GM19324 (cell line): ENCODE measurements around the gene COL6A1.

Experiments used
- ATAC-seq: cut with Tn5 transposase; IDR thresholded peaks from one replicate; pipeline ENCODE4 v1.9.1; 2021; ENCODE audit warnings: mild to moderate bottlenecking, moderate library complexity; ENCODE audit not compliant: unreplicated experiment, low FRiP score

COL6A1 gene

DNA sequence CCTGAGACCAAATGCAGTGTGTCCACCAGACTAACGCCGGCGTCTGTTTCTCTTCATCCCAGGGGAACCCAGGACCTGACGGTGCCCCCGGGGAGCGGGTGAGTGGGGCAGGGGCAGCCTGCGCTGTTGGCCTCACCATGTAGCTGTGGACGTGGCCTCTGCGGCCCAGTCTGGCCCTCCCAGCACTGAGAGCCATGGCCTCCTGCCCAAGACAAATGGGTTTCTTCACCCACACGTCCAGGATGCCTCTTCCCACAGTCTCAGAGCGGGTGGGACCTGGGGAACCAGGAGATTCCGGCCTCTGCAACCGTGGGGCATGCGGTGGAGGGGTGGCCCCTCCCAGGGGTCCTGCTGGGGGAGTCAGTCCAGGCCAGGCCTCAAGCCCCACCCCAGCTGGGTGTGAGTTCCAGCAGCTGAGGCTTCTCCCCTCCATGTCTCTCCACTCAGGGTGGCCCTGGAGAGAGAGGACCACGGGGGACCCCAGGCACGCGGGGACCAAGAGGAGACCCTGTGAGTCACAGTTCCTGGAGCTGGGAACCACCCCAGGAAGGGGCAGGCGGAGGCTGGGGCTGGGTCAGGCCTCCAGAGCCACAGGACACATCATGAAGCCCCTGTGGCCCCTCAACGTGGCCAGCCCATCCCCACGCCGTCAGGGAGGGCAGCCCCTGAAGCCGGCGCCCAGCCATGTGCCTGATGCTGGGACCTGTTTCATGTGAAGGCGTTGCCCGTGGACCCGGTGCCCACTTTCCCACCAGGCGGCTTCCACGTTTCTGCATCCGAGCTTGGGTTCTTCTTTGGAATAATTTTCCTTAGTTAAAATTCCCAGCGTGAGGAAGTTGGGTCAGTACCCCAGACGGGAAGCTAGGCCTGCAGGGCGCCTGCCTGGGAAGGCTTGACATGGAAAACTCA is 11.0 kb downstream of the COL6A1 start:
- ATAC-seq, result no peak

DNA sequence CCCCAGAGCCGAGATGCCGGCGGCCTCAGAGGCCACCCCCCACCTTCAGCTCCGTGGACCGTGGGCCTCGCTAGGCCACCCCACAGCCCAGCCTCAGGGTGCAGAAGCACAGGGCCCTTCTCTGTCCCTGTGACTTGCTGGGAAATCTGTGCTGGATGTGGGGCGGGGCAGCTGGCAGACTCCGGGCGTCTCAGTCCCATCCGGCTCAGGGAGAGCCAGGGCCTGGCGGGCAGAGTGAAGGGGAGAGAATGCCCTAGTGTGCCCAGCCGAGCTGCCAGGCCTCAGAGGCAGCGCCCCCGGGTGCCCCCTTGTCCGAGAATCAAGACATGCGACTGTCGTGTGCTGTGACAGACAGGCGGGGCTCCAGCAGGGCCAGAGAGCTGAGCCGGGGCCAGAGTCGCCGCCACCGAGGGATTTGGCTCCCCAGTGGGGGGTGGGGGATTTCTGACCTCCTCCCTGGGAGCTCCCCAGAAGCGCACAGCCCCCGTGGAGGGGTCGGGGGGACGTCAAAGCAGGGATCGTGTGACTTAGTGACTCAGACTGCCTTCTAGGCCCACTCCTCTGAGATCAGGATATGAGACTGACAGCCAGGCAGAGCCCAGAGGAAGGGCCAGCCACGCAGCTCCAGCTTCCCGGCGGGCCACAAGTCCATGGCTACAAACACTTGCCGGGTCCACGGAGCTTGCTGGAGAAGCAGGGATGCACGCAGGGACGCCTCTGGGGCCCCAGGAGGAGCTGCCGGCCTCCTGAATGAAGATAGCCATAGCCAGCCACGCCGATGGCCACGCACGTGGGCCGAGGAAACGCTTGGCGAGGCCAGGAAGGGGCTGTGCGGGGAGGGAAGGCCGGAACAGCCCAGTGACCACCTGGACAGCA is 11.9 kb downstream of the COL6A1 start:
- ATAC-seq, result no peak

DNA sequence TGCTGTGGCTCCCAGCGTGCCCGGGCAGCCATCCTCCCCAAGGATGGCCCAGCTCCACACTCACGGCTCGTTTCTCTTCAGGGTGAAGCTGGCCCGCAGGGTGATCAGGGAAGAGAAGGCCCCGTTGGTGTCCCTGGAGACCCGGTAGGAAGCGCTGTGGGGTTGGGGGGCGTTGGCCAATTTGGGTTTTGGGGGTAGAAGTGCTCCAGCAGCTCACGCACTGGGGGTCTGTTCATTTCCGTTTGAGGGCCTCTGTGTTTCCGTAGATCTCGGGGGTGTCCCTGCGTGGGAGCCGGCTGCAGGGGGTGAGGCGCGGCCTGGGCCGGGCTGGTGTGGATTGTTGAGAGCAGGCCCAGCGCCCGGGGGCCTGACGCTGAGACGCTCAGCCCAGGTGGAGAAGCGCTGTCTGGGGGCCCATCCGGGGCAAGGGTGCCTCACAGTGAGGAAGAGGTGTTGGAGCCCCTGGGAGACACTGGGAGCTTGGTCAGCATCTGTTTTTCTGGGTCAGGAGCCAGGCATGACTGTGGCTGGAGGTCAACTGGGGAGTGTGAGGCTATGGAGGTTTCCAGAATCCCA is 12.6 kb downstream of the COL6A1 start:
- no peak for ATAC-seq

DNA sequence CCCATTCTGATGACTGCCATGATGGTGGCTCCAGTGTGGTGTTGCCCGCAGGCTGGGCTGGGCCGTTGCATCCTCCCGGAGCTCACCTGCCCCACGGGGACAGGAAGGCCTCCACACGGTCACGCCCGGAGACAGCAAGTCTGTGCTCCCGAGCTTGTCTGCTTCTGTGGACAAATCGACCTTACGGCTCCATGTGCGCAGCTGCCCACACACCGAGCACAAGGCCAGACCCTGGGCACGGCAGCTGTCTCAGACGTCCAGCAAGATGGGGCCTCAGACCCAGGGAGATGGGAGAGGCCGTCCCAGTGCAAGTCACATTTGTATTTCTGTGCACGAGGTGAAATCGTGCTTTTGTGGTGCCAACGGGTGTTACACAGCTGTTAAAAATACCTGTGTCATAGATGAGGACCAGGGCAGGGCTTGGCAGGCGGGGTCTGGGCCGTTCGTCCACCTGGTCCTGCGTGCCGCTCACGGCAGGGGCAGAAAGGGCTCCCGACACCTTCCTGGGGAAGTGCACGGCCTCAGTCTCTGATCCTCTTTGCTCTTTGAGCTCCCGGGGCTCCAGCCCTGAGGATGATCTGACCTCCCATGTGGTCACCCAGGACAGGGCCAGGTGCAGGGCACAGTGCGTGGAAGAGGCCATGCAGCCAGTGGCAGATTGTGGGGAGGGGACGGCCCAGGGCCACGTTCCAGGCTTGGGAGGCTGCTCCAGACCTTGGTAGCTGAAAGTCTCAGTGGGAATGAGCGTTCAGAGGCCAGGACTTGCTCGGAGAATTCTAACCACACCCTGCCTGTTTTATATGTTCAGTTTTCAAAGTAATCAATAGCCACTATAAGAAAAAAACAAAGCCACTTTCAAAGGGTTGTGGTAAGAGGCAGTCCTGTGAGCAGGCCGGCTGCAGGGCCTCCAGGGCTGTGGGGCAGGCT is 13.5 kb downstream of the COL6A1 start:
- no peak for ATAC-seq

DNA sequence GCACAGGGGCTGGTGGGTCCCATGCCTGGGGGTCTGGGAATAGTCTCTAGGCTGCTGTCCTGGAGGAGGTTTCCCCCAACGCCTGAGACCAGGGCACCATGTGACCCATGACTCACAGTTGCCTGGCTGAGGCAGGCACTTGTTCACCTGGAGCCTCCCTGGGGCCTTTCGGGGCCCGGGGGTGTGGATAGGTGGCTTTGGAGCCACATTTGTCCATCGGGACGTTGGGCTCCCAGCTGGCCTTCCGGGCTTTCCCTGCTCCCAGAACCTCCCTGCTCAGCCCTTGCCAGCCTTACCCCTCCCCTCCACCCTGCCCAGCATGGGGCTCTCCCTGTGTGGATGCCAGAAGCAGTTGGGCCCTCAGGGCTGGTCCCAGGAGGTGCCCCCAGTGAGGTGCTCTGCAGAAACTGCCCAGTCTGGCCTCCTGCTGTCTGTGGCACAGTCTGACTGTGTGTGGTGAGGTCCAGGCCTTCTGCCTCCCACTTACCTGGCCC is 14.2 kb downstream of the COL6A1 start:
- ATAC-seq, result no peak

DNA sequence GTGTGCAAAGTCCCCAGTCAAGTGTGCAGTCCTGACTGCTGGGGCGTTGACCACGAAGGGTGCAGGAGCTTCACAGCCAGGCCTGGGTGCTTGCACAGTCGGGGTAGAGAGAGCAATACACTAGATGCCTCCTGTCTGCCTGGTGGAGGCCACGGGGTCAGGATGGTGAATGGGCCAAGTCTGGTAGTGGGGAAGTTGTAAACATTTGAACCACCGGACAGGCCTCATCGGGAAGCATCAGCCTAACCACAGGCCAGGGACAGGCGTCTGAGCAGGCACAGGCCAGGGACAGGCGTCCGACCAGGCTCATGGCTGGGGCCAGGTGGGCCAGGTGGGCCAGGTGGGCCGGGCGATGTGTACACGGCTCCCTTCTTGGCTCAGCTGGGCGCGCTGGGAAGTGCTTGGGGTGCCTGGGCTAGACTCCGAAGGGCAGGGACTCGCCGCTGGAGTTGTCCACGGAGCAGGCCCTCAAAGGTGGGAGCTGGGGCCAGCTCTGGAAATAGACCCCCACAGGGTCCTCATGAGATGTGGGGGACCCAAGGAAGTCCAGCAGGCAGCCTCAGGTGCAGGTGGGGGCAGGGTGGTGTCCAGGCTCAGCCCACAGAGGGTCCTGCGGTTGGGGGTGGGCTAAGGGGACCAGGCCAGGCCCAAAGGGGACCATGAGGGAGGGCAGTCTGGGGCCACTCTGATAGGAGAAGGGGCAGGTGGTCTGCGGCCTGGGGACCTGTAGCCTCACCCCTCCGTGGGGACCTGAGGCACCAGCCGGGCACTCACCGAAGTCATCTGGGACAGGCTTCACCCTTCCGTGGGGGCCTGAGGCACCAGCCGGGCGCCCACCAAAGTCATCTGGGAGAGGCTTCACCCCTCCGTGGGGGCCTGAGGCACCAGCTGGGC is 15.0 kb downstream of the COL6A1 start:
- ATAC-seq, result no peak

DNA sequence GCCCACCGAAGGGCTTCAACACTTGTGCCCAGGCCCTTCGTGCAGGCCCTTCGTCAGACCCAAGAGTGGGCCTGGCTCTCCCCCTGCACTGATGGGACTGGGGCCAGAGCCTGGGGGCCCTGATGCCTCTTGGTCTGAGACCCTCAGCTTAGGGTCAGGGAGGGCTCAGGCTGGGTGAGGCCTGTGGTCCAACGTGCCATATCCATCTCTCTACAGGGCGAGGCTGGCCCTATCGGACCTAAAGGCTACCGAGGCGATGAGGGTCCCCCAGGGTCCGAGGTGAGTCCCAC is 15.6 kb downstream of the COL6A1 start:
- ATAC-seq, result no peak

DNA sequence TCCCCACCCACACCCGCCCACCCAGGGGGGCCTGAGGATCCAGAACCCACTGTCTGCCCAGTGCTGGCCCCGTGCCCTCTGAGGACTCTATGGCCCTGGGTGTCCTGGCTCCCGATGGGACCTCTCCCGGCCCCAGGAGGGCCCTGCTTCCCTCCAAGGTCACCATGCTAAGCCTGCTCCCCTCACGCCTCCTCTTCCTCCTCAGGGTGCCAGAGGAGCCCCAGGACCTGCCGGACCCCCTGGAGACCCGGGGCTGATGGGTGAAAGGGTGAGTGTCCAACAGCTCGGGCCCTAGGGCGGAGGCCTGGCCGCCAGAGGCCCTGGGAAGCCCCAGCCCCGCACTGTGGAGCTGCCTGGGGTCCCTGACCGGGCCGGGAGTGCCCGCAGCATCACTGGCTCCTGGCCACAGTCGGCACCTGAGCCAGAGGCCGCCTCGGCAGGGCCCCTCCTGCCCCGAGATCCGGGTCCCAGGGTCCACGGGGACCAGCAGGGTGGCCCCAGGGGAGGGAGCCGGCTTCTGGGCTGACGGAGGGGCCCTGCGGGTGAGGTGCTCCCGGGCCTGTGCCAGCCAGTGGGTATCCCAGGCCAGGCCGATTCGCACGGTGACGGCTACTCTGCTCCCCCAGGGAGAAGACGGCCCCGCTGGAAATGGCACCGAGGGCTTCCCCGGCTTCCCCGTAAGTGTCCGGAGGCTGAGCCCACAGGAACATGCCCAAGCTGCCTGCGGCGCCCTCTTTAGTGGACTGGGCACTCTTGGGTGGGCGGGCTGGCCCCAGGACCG is 16.1 kb downstream of the COL6A1 start:
- no peak for ATAC-seq

DNA sequence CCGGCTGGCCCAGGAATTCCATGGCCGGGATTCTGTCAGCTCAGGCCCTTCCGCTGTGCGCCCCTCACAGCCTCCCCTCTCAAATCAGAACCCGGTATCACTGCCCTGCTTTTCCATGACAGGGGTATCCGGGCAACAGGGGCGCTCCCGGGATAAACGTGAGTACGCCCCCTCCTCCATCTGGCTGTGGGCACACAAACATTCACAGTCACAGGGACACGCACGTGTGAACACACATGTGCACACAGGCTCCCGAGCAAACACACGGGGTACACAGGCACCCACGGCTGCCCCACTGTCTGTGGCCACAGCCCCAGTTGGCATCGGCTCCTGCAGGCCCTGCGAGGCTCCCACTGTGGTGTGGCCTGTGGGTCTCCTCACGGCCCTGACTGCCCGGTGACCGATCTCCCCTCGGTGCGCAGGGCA is 16.7 kb downstream of the COL6A1 start:
- ATAC-seq, result no peak

DNA sequence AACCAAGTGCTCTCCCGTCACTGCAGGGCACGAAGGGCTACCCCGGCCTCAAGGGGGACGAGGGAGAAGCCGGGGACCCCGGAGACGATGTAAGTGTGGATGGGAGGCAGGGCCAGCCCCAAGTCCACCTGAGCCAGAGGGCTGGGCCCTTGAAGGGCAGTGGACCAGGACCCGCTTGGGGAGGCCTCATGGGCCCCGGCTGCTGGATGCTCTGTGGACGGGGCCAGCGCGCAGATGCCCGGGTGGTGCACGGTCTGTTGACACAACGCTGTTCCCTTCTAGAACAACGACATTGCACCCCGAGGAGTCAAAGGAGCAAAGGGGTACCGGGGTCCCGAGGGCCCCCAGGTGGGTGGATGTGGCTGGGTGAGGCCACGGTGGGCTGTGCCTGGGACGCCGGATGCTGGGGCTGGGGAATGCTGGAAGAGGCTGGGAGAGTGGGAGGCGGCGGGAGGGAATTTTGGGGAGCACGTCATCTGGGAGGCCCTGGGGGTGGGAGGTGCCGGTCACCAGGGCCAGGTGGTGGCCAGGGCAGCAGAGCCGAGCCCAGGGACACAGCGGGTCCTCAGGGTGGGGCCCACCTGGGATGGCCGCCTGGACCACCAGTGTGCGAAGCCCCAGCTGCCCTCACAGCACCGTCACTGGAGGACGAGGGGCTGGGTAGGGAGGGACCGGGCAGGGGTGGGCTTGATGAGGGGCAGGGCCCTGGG is 17.5 kb downstream of the COL6A1 start:
- ATAC-seq, result no peak

DNA sequence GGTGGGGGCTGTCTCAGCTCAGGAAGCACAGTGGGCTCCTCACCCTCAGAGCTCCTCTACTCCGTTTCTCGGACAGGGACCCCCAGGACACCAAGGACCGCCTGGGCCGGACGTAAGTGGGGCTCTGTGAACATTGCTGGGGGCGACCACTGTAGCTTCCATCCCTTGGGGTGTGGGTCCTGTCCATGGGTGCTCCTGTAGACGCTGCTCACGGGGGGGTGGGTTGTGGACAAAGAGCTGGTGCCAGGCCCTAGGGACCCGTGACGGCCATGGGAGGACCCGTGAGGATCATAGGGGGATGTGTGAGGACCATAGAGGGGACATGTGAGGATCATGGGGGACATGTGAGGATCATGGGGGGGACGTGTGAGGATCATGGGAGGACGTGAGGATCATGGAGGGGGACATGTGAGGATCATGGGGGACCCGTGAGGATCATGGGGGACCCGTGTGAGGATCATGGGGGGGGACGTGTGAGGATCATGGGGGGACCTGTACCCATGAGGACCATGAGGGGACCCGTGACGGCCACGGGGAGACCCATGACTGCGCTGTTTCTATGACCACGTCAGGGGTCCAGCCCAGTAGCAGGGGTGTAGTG is 18.1 kb downstream of the COL6A1 start:
- no peak for ATAC-seq

DNA sequence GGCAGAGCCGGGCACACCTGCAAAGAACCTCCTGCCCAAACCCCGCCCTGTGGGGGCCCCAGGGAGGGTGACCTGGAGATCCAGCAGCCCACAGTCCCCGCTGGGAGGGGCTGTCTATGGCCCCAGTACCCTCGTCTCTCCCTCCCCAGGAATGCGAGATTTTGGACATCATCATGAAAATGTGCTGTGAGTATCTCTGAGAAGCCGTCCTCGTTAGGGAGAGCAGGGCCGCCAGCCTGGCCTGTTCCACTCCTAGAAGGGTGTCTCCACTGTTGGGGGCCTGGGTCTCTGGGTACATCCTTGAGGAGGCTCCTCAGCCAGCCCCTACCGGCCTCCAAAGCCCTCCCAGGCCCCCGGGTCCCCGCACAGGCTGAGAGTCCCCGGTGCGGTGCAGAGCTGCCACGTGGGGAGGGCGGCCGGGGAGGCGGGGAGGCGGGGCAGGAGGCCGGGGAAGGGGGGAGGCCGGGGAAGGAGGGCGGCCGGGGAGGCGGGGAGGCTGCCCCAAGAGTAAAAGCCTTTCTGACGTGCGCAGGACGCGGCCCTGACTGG is 18.7 kb downstream of the COL6A1 start:
- no peak for ATAC-seq

DNA sequence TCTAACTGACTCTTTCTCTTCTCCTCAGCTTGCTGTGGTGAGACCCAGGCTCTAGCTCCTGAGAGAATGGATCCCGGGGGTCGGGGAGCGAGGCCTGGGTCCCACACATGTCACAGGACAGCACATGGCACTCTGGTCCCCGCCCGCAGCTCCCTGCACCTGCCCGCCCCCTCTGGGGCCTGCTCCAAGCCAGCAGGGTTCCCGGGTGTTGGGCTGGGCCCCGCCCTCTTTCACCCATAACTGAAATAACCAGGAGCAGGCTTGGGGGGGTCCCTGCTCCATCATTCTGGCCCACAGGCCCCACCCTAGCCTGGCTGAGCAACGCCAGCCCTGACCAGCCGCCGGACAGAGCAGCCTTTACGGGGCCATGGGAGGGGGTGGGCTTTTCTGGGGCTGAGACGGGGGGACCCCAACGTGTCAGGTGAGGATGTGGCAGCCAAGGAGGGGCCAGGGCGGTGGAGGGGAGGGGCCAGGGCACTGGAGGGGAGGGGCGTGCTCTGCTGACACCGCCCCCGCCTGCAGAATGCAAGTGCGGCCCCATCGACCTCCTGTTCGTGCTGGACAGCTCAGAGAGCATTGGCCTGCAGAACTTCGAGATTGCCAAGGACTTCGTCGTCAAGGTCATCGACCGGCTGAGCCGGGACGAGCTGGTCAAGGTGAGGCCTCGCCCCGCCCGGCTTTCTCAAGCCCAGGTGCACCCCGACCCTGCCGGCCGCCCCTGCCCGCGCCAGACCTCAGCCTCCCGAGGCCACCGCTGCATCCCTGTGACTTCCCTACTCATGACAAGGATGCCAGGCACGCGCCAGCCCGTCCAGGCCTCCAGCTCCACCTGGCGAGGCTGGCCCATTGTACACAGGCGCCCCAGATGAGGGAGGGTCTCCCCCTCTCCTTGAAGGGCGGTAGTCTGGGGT is 19.4 kb downstream of the COL6A1 start:
- ATAC-seq, result no peak

DNA sequence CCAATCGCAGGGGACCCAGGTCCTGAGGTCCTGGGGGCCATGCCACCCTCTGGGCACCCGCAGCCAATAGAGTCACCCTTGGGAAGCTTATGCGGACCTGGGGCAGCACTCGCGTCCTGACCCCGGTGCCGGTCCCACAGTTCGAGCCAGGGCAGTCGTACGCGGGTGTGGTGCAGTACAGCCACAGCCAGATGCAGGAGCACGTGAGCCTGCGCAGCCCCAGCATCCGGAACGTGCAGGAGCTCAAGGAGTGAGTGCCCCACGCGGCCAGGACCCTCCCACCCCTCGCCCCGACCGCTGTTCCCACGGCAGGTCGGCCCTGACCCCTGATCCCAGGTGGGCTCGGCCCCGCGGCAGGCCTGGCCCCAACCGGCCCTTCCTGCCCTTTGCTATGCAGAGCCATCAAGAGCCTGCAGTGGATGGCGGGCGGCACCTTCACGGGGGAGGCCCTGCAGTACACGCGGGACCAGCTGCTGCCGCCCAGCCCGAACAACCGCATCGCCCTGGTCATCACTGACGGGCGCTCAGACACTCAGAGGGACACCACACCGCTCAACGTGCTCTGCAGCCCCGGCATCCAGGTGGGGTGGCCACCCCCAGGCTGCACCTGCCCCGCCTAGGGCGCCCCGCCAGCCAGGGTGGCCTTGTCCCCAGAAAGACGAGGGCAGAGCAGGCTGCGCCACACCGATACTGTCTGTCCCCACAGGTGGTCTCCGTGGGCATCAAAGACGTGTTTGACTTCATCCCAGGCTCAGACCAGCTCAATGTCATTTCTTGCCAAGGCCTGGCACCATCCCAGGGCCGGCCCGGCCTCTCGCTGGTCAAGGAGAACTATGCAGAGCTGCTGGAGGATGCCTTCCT is 20.5 kb downstream of the COL6A1 start:
- no peak for ATAC-seq
